Heart left ventricle (tissue), 16 donors: ENCODE results near the gene MVD. TPM values are rescaled to one million over a fixed set of nuclear protein-coding genes. Genes with fewer than 3 reads are reported as not detected.

ENCODE experiments used
- ATAC-seq, 4 donors: fragments of 200-7000 bp; cut with Tn5 transposase; one replicate each; pipeline ENCODE4 v1.9.1; 2020 to 2022; ENCODE audit warnings: moderate library complexity in 4 of 4, mild to moderate bottlenecking in 3 of 4, moderate number of reproducible peaks in 1 of 4
- DNase-seq, 5 donors: peaks; one replicate each; pipeline ENCODE4 v3.0.0-alpha.2; 2020
- H3K27ac ChIP-seq, 12 donors: fragments of 200-600 bp; sonication (generic) in 4 of 12; one replicate each; pipeline versions ENCODE4 v1.5.0 to v1.8.0; 2016 to 2022; ENCODE audit warnings: mild to moderate bottlenecking in 2 of 12
- H3K27me3 ChIP-seq, 9 donors: fragments of 200-600 bp; sonication (generic) in 2 of 9; one replicate each; pipeline versions ENCODE4 v1.5.1 to v1.8.0; 2016 to 2022; ENCODE audit warnings: mild to moderate bottlenecking in 3 of 9
- H3K36me3 ChIP-seq, 9 donors: fragments of 200-600 bp; sonication (generic) in 2 of 9; one replicate each; pipeline versions ENCODE4 v1.5.0 to v1.8.0; 2018 to 2022; ENCODE audit warnings: mild to moderate bottlenecking in 2 of 9
- H3K4me1 ChIP-seq, 12 donors: fragments of 200-600 bp; sonication (generic) in 4 of 12; one replicate each; pipeline versions ENCODE4 v1.5.0 to v1.8.0; 2016 to 2022; ENCODE audit warnings: mild to moderate bottlenecking in 3 of 12
- H3K4me3 ChIP-seq, 12 donors: fragments of 200-600 bp; sonication (generic) in 4 of 12; one replicate each; pipeline versions ENCODE4 v1.5.0 to v1.8.0; 2017 to 2022; ENCODE audit warnings: mild to moderate bottlenecking in 9 of 12, moderate library complexity in 4 of 12
- H3K9me3 ChIP-seq, 12 donors: fragments of 200-600 bp; sonication (generic) in 4 of 12; one replicate each; pipeline versions ENCODE4 v1.5.0 to v1.8.0; 2016 to 2022; ENCODE audit warnings: mild to moderate bottlenecking in 1 of 12
- POLR2A ChIP-seq, 2 donors: fragments of 450-650 bp; IDR thresholded peaks; one replicate each; pipeline ENCODE4 v1.6.1; 2017; ENCODE audit warnings: antibody characterized with exemption in 2 of 2, mild to moderate bottlenecking in 2 of 2, moderate library complexity in 2 of 2
- WGBS, 4 donors: extraction: QIAGEN DNeasy Blood & Tissue Kit in 2 of 4; methylation state at CpG; one replicate each; pipeline versions ENCODE4 v1.1.5 to v1.1.7; 2013 to 2018; 5-methylcytosine and 5-hydroxymethylcytosine counted together
- intact Hi-C, 10 donors: fragments of 100-400 bp; cut with DNase I; formaldehyde crosslinking; loops; one replicate each; pipeline versions ENCODE4 v1.11.1 to v1.14.2; 2022
- polyA plus RNA-seq, 2 donors: library from polyadenylated mRNA; stranded (reverse); fragments of 200-250 nt; gene quantifications; one replicate each; pipeline ENCODE4 v1.2.3, GENCODE V29; 2013
- total RNA-seq, 9 donors: library from RNA; depleted of rRNA in 2 of 9; stranded (reverse); fragments of >200 nt in 2 of 9; fragmentation: NEBNext Ultra II Directional in 3 of 9; extraction: Animal tissue kit (Norgen Biotek cat#: 25700) in 3 of 9; gene quantifications; one replicate each; pipeline versions ENCODE4 v1.1.0 to v1.2.4, GENCODE V29; 2016 to 2023
- TF ChIP-seq, protein P1 (sequence below), 12 donors: fragments of 200-600 bp; sonication (generic) in 4 of 12; IDR thresholded peaks; one replicate each; pipeline versions ENCODE4 v1.5.0 to v1.8.0; 2018 to 2022; ENCODE audit warnings: antibody characterized with exemption in 12 of 12, mild to moderate bottlenecking in 5 of 12
- donor health status: ischemic (EF 13 %, LVEDD 7.1; RV severe dilation, severe dysfunction).
- donor health status: healthy with polysubstance abuse.
- donor health status: DM: no; HTN: yes; CAD: no.
- donor health status: DM: no; HTN: no; CAD: no.
- donor health status: ischemic (EF 25% LVEDD 6.9; RV normal size, moderate dysfunction).
- donor health status: ischemic (EF 25% LVEDD 5.7; RV mildly dilated, moderate dysfunction).
- donor health status: healthy.
- donor health status: DM: yes; HTN: yes; CAD: no.
- donor health status: ischemic (EF 35%, LVEDD 5.7; RV mildly dilated, moderate dysfunction).
- donor health status: nonischemic (EF 11% LVEDD 7.7; RV severe dilation, severe dysfunction).
- donor health status: DM: yes; HTN: yes; CAD: no.
- donor health status: PGD.
- donor health status: ischemic (EF 29% LVEDD 5.4; RV normal size, mild dysfunction).
- donor health status: nonischemic (EF 23%, LVEDD 6.1; RV moderate dilation, normal function).

MVD gene
- total and polyA plus RNA-seq, 11 donors: 17.5 to 41.2 (median 21.0) TPM

DNA sequence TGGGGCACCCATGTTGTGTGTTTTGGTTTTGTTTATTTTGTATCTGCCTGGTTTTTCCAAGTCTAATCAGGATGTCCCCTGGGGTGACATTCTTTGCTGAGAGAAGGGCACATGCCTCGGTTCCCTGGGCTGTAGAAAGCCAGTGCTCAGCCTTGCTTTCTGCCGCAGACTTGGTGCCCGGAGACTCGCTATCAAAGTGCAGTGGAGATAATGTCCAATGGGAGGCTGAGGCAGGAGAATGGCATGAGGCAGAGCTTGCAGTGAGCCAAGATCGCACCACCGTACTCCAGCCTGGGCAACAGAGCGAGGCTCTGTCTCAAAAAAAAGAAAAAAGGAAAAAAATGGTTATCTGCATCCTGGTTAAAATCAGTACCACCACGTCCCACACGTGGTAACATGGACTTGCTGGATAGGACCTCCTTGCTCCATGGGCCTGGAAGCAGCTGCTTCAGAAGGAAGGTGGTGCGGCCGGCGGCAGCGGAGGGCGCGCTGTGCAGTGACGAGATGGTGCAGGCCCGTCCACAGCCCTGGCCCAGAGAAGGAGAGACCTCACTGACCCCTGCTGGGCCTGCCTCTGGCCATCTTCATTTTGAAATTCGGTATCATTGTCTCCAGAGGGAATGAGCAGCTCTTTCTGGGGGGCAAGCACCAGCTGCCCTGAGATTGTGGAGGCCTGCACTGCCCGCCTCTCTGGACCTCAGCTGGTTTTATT, 43.8 kb downstream of the MVD start:
- DNase-seq (no peak), ATAC-seq (peak; percentile 29 to 64 (median 45))
- intact Hi-C loops: no loop called here
- Histone ChIP-seq H3K4me1 (peaks cover 0 to 45% (median 14%) of the 10 kb centered on the region in 12 donors), H3K27me3 (no peaks in the 10 kb centered on the region), H3K4me3 (no peak overlapping the region), H3K9me3 (no peaks in the 10 kb centered on the region), H3K27ac (peak overlapping the region in 10 of 12 donors; percentile 18 to 58 (median 36)), H3K36me3 (peaks cover 0 to 57% (median 29%) of the 10 kb centered on the region in 9 donors)
- 77 to 79% (median 78%) methylated on average over 19 of the region's 19 CpGs for WGBS, 4 donors
- no peak for TF ChIP-seq POLR2A (IDR thresholded peaks at IDR 0.05)
- TF ChIP-seq, protein P1, sequence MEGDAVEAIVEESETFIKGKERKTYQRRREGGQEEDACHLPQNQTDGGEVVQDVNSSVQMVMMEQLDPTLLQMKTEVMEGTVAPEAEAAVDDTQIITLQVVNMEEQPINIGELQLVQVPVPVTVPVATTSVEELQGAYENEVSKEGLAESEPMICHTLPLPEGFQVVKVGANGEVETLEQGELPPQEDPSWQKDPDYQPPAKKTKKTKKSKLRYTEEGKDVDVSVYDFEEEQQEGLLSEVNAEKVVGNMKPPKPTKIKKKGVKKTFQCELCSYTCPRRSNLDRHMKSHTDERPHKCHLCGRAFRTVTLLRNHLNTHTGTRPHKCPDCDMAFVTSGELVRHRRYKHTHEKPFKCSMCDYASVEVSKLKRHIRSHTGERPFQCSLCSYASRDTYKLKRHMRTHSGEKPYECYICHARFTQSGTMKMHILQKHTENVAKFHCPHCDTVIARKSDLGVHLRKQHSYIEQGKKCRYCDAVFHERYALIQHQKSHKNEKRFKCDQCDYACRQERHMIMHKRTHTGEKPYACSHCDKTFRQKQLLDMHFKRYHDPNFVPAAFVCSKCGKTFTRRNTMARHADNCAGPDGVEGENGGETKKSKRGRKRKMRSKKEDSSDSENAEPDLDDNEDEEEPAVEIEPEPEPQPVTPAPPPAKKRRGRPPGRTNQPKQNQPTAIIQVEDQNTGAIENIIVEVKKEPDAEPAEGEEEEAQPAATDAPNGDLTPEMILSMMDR (IDR thresholded peaks at IDR 0.05): no peak

DNA sequence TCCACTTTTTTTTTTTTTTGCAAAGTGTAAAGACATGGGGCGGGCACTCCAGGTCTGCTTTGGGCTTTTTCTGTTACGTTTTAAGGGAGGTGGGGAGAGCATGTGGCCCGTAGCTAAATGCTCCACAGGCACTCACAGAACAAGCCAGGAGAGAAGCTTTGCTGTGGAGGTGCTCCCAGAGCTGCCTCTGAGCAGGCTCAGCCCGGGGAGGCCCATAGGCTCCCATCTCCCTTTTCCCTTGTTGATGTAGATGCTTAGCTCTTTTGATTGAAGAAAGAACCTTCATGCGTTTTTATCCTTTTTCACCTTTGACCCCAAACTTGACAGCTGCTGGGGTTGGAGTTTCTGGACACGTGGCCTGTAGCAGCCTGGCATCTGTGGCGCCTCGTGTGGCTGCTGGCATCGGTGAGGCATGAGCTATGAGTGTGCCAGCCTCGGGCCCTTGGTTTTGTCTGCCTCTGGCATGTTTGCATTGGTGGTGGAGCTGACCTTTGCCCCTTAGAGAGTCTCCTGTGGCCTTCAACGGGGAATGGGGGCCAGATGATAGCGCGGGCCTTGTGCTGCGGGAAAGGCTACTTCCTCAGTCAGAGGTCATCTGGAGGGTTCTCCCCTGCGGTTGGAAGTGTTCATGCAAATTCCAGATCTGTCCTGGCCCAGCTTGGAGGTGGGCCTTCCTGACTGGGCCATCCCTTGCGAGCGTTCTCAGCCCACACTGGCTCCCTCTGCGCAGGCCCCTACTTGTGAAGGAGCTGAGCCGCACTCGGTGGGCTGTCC, 44.5 kb downstream of the MVD start:
- intact Hi-C loops: no loop called here
- peaks cover 0 to 56% (median 26%) of the 10 kb centered on the region in 9 donors for H3K36me3 ChIP-seq
- no peak for DNase-seq
- peak; percentile 9 to 28 (median 18) for ATAC-seq
- WGBS, 4 donors: 63 to 85% (median 75%) methylated on average over 13 to 20 of the region's 20 CpGs
- H3K4me1 ChIP-seq: peaks cover 0 to 45% (median 14%) of the 10 kb centered on the region in 12 donors
- H3K9me3 ChIP-seq: no peaks in the 10 kb centered on the region
- H3K27me3 ChIP-seq: no peaks in the 10 kb centered on the region
- H3K27ac ChIP-seq: peak overlapping the region in 9 of 12 donors; percentile 23 to 58 (median 37)
- no peak overlapping the region for H3K4me3 ChIP-seq
- TF ChIP-seq, protein P1 (IDR thresholded peaks at IDR 0.05): no peak
- TF ChIP-seq POLR2A (IDR thresholded peaks at IDR 0.05): no peak

DNA sequence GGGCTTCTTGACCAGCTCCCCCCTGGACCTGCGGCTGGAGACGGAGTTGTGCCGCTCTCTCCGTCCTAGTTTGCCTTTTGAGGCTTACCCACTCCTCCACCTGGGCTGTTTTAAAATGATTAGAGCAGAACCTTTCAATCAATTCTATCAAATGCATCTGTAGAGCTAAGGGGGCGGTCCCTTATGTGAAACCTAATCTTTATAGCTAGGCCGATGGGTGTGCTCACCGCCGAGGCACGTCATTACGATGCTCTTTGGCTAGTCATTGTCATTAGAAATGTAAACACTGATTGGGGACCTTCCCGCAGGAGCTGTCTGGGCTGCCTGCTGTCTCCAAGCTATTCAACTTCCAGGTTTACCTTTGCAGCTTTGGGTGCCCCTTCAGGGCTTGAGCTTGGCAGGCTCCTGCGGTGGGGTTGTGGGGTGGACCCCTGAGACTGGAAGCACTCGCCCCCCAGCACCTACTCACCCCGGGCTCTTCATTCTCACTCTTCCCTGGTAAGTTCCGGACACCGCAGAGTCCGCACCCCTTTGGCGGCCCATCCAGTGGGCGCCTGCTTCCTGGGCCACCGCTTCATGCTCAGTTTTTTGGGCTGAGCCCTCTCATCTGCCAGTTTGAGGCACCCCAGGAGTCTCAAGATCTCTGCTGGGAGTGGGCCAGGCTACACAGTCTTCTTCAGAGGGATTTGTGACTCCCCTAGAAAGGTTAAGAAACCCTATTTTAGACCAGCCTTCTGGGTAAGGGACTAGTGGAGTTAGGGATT, 45.4 kb downstream of the MVD start:
- Histone ChIP-seq H3K27me3 (no peaks in the 10 kb centered on the region), H3K4me3 (no peak overlapping the region), H3K4me1 (peaks cover 0 to 45% (median 14%) of the 10 kb centered on the region in 12 donors), H3K36me3 (peaks cover 0 to 56% (median 25%) of the 10 kb centered on the region in 9 donors), H3K9me3 (no peaks in the 10 kb centered on the region), H3K27ac (no peak overlapping the region)
- ATAC-seq: no peak
- 94 to 98% (median 95%) methylated on average over 20 of the region's 20 CpGs for WGBS, 4 donors
- no peak for DNase-seq
- intact Hi-C loops: no loop called here
- TF ChIP-seq, protein P1 (IDR thresholded peaks at IDR 0.05): no peak
- no peak for TF ChIP-seq POLR2A (IDR thresholded peaks at IDR 0.05)
